ENCODE results near the gene TRNT1.
A peak's percentile ranks its signal among the peaks of the same experiment; 100 is the strongest.

Gene TRNT1

GRCh38 chr3:3179407-3180094 is 52.8 kb downstream of the TRNT1 start, which contains the start of gene CRBN:
CRBN (minus strand) TSS chr3:3179691; CDS start chr3:3179687, 4 bp downstream.
- DNase-seq, result peak; percentile 84 to 85

GRCh38 chr3:3180456-3180855 is 53.7 kb downstream of the TRNT1 start:
- no peak for DNase-seq

DNA sequence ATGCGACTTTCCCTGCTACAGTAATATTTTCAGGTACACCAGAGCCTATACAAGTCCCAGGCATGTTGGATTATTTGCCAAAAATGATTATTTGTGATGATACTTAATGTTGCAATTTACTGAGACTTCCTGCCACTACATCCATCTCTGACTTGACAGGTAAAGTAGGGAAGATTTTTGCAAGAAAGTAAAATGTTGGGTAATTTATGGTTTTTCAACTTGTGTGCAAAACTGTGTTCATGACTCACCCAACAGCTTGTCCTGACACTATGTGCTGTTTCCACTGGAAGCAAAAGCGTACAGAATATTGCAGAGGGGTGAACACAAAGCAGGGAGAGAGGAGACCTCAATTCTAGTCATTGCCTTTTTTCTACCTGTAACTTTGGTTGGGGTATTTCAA is 58.1 kb downstream of the TRNT1 start:
- no peak for DNase-seq

DNA sequence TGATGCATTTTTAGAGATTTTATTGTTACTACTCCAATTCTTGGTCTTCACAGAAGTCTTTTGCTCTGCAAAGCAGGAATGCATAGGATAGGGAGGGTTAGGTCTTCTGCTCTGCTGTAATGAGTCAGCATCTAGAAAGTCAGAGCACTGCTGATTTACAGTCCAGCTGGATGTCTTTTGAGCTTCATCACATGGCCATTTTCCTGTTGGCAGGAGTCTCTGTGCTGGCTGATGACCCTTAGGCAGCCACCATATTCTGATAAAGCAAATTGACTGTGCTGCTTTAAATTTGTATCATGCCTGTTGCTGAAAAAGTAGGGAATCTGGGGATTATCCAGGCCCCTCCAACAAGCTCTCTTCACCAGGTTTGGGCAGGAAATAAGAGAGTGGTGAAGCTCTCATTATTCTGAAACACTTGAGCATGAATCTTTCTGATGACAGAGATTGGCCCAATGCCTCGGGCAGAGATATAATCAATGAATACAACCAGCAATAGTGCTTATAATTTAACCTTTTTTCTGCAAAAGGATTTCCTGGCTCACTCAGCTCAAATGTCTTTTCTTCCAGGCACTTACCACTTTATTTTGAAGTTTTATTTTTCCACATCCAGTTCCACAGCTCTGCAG is 62.5 kb downstream of the TRNT1 start:
- no peak for DNase-seq

DNA sequence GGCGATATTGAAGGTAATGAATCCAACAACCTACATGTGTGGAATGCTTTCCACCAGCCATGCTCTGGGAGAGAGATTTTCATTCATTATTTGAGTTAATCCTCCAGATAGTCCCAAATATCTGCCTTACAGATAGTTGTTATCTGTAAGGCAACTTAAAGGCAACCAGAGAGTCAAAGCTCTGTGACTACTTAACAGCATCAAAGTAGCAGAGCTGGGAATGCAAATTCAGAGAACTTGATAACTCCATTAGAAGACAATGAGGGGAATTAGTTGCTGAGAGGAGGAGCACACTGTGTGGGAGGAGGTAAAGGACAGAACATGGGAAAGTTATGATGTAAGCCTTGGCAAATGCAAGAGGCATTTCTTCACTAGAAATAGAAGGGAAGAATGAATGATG is 63.2 kb downstream of the TRNT1 start:
- DNase-seq, result no peak

GRCh38 chr3:3191675-3192285 is 65.0 kb downstream of the TRNT1 start:
- DNase-seq, result peak; percentile 16 to 17

- no peak for DNase-seq
Measured at GRCh38 chr3:3192286-3192675, 65.5 kb downstream of the TRNT1 start.

DNA sequence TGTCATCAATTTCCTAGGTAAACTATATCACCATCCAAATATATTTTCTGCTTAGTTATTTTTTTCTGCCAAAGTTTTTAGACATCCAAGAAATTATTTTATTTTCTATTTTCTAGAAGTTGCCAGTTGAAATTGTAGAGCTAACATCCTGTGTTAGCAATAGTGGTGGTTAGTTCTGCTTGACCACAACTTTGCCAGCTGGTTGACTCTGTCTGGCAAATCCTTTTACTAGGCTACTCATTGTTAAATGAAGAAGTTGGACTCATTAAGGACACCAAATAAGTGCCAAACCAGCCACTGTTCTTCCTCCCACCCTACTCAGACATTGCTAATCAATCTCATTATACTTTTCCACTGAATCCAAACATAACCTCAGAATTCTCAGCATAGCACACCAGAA is 68.1 kb downstream of the TRNT1 start:
- no peak for DNase-seq

DNA sequence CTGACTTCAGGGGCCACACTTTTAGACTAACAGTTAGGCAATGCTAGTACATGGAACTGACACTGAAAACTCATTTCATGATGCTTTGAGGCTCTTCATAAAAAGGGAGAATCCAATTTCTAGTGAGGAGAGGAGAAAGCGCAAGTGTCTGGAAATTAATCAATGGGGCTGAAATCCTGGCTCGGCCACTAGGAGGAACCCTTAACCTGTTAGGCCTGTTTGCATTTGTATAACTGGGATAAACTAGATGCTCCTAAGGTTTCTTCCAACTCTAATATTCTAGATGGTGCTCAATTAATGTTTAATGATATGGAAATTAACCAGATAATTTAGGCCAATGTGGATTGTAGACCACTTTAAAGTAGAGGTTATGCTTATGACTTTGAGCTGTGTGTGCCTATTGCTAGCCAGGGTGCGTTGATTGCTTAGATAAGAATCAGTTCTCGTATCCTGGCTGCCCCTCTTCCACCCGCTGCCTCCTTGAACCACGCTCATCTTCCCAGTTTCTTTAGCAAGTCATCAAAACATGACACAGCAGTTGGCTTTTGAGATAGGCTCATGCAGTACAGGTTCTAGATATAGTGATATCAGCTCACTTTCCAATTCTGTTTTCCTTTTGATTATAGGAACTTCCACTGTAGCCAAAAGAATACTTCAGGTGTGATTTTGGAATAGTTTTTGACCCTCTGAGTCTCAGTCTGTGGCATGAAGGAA is 69.6 kb downstream of the TRNT1 start:
- no peak for DNase-seq
